Skeletal muscle tissue (tissue), 4 donors: ENCODE results near the gene PLD5. TPM values are rescaled to one million over a fixed set of nuclear protein-coding genes. Genes with fewer than 3 reads are reported as not detected.
"Not testable (repeated sequence)": the region's sequence is repeated elsewhere in the genome, so short reads cannot be mapped to it uniquely, and the experiment has no call there.

Source experiments
- H3K27ac ChIP-seq: one replicate; pipeline ENCODE4 v1.7.0; 2013; ENCODE audit warnings: mild to moderate bottlenecking, low read depth, low read length, inconsistent platforms
- H3K27me3 ChIP-seq, 3 donors: one replicate each; pipeline ENCODE4 v1.7.0; 2013; ENCODE audit warnings: low read length in 3 of 3; ENCODE audit not compliant: control insufficient read depth in 3 of 3, insufficient read depth in 3 of 3
- H3K36me3 ChIP-seq, 3 donors: one replicate each; pipeline ENCODE4 v1.7.0; 2013; ENCODE audit warnings: low read length in 3 of 3; ENCODE audit not compliant: control insufficient read depth in 3 of 3, insufficient read depth in 3 of 3
- H3K4me1 ChIP-seq, 3 donors: one replicate each; pipeline ENCODE4 v1.7.0; 2013; ENCODE audit warnings: low read length in 3 of 3, mild to moderate bottlenecking in 3 of 3; ENCODE audit not compliant: control insufficient read depth in 3 of 3, insufficient read depth in 3 of 3
- H3K4me3 ChIP-seq, 3 donors: one replicate each; pipeline ENCODE4 v1.7.0; 2013; ENCODE audit warnings: low read length in 3 of 3
- H3K9ac ChIP-seq, 3 donors: one replicate each; pipeline ENCODE4 v1.7.0; 2013; ENCODE audit warnings: low read length in 3 of 3, mild to moderate bottlenecking in 3 of 3, moderate library complexity in 2 of 3, low read depth in 1 of 3
- H3K9me3 ChIP-seq, 3 donors: one replicate each; pipeline ENCODE4 v1.7.0; 2013; ENCODE audit warnings: low read length in 3 of 3; ENCODE audit not compliant: control insufficient read depth in 3 of 3
- total RNA-seq: library from RNA; depleted of rRNA; stranded (reverse); fragments of >200 nt; gene quantifications from one replicate; pipeline ENCODE4 v1.2.3, GENCODE V29; 2014
- donor health status: Osteomylitis.

The PLD5 gene
- total RNA-seq, 1 donor from 2014 or later, result 0.52 TPM

- not testable (repeated sequence) for H3K4me1 ChIP-seq, H3K9ac ChIP-seq, H3K9me3 ChIP-seq, H3K36me3 ChIP-seq, H3K27ac ChIP-seq, H3K4me3 ChIP-seq, H3K27me3 ChIP-seq
Observed at GRCh38 chr1:242314865-242315264, 209.6 kb downstream of the PLD5 start.

DNA sequence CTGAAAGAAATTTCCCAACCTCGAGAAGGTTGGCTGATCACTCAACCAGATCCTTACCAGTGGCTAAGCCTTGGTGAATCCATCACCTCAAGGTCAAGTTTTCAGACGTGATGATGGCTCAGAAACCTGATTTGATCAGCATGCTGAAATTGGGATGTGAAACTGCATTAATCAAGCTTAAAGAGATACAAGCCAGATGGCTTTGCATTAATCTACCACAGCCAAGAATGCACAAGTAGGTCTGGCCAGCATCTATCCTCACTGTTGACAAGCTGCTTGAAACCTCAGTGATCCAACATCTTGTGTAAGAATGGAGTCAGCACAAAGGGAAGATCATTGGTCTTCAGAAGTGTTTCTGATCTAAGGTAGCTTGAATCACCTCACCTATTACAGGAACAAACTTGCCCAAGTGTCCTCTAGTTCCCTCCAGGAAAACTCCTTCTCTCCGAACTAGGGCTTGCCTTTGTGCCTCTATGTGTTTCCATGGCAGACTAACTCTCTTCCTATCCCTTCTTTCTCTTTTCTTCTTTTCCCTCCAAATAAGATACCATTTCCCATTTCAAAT, 210.3 kb downstream of the PLD5 start:
- H3K4me1 ChIP-seq, H3K4me3 ChIP-seq, H3K36me3 ChIP-seq, H3K27me3 ChIP-seq, H3K9ac ChIP-seq, H3K27ac ChIP-seq, H3K9me3 ChIP-seq: not testable (repeated sequence)

DNA sequence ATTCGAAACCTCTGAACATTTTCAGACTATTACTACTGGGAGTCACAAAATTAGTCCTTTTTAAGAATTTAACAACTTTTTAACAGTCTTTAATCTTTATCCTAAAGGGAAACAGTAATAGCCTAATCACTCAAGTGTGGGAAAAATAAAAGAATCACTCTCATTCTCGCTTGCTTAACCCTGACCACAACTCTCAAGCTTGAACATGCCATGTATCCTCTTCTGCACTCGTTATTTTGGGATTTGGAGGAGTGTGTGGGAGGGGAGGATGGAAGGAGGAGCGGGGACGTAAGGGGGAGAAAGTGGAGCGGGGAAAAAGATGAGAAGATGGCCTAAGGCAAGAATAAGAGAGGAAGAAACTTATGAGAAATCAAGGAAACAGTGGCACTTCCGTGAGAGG, 215.8 kb downstream of the PLD5 start:
- H3K27ac ChIP-seq, H3K9me3 ChIP-seq, H3K9ac ChIP-seq, H3K4me3 ChIP-seq, H3K27me3 ChIP-seq, H3K4me1 ChIP-seq, H3K36me3 ChIP-seq: not testable (repeated sequence)

GRCh38 chr1:242293781-242294180, 230.7 kb downstream of the PLD5 start:
- H3K9me3 ChIP-seq, H3K27me3 ChIP-seq, H3K9ac ChIP-seq, H3K36me3 ChIP-seq, H3K4me1 ChIP-seq, H3K4me3 ChIP-seq, H3K27ac ChIP-seq: not testable (repeated sequence)

GRCh38 chr1:242288067-242288466, 236.4 kb downstream of the PLD5 start:
- H3K27me3 ChIP-seq, result not testable (repeated sequence)

DNA sequence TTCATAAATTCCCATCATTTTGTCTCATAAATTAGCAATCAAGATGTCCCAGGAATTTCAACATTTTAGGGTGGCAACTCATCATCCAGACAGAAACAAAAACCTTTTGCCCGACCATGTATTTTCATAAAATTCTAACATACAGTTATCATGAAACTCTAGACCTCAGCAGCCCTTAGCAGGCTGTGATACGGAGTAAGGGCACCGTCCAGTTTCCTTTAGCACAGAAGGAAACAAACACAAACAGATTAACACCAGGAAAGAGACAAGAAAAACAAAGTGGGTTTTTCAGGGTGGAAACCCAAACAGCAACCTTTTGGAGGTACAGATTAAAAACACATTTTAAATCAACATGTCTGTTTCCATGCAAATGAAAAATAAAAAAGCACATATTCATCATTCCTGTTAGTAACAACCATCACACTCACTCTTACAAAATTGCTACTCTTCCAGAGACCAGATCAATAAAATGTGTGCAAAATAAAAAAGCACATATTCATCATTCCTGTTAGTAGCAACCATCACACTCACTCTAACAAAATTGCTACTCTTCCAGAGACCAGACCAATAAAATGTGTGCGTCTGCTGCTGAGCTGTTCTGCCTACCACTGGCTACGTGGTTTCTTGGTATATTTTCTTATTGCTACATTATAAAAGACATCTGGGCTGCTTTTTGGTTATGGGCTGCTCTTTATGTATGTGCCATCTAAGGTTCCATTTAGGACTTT, 241.6 kb downstream of the PLD5 start:
- H3K4me1 ChIP-seq, H3K27me3 ChIP-seq, H3K4me3 ChIP-seq, H3K36me3 ChIP-seq, H3K27ac ChIP-seq, H3K9me3 ChIP-seq, H3K9ac ChIP-seq: not testable (repeated sequence)

More at GRCh38 chr1:242288067-242288466, 236.4 kb downstream of the PLD5 start:
- H3K36me3 ChIP-seq, H3K27ac ChIP-seq, H3K9ac ChIP-seq, H3K9me3 ChIP-seq, H3K4me3 ChIP-seq, H3K4me1 ChIP-seq: not testable (repeated sequence)

GRCh38 chr1:242278406-242278805, 246.1 kb downstream of the PLD5 start:
- not testable (repeated sequence) for H3K4me1 ChIP-seq, H3K36me3 ChIP-seq, H3K27me3 ChIP-seq, H3K9me3 ChIP-seq, H3K27ac ChIP-seq, H3K9ac ChIP-seq, H3K4me3 ChIP-seq

DNA sequence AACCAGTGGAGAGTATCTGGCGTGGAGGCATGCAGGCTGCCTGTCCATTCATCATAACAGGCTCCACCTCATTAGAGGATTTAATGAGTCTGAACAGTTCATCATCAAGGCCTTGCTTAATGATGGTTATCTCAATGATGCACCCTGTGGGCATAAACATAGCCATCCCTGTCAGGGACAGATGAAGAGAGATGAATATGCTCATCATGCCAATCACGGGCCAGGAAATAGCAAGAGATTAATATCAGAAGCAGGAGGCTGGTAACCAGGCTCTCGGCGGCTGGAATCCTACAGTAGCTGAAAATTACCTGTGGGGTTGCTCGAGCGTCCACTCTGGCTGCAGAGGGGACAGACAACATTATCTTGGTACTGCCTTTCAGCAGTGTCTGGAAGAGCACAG, 247.7 kb downstream of the PLD5 start:
- not testable (repeated sequence) for H3K4me3 ChIP-seq, H3K27me3 ChIP-seq, H3K27ac ChIP-seq, H3K36me3 ChIP-seq, H3K4me1 ChIP-seq, H3K9ac ChIP-seq, H3K9me3 ChIP-seq

GRCh38 chr1:242267004-242267403, 257.5 kb downstream of the PLD5 start:
- not testable (repeated sequence) for H3K9me3 ChIP-seq, H3K27ac ChIP-seq, H3K36me3 ChIP-seq, H3K9ac ChIP-seq, H3K27me3 ChIP-seq, H3K4me1 ChIP-seq, H3K4me3 ChIP-seq

DNA sequence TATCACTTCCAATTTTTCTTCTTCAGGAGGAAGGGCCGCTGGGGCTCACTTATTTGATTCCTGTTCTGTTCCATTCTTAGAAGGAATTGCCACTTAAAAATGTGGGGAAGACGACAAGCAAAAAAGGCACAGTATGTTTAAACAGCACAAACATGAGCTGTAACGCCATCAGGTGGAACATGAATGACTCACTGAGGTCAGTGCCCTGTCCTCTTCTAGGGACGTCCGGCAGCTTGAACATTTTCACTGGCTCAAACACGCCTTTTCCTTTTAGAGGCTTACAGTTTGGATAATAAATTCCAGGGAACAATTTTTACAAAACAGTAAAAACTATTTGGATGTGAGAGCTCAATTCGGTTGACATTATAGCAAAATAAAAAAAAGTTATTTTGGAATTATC, 260.1 kb downstream of the PLD5 start:
- H3K27me3 ChIP-seq, H3K9ac ChIP-seq, H3K4me1 ChIP-seq, H3K4me3 ChIP-seq, H3K27ac ChIP-seq, H3K9me3 ChIP-seq, H3K36me3 ChIP-seq: not testable (repeated sequence)
